H9 (cell line): ENCODE data around the gene BEND7. TPM values are rescaled to one million over a fixed set of nuclear protein-coding genes. Genes with fewer than 3 reads are reported as not detected.

Experiments
- DNase-seq: peaks from one replicate; pipeline ENCODE4 v3.0.0-alpha.2; 2017
- H2AFZ ChIP-seq: one replicate; pipeline ENCODE4 v1.6.1; 2013; ENCODE audit warnings: mild to moderate bottlenecking, low read length, control low read depth, moderate library complexity
- H2AK5ac ChIP-seq: 2 replicates; pipeline ENCODE4 v1.6.1; 2013; ENCODE audit warnings: low read length, control low read depth, mixed read lengths; ENCODE audit not compliant: insufficient read length
- H2BK120ac ChIP-seq: one replicate; pipeline ENCODE4 v1.6.1; 2013; ENCODE audit warnings: low read depth, mild to moderate bottlenecking, low read length, control low read depth, inconsistent platforms; ENCODE audit not compliant: poor library complexity, severe bottlenecking
- H2BK12ac ChIP-seq: 2 replicates; pipeline ENCODE4 v1.6.1; 2013; ENCODE audit warnings: low read length, control low read depth, mixed read lengths, low read depth; ENCODE audit not compliant: insufficient read length
- H2BK15ac ChIP-seq: 2 replicates; pipeline ENCODE4 v1.6.1; 2013; ENCODE audit warnings: low read depth, low read length, control low read depth
- H2BK20ac ChIP-seq: one replicate; pipeline ENCODE4 v1.6.1; 2013; ENCODE audit warnings: low read depth, mild to moderate bottlenecking, low read length, control low read depth, inconsistent platforms; ENCODE audit not compliant: poor library complexity, severe bottlenecking
- H2BK5ac ChIP-seq: 2 replicates; pipeline ENCODE4 v1.6.1; 2013; ENCODE audit warnings: low read length, control low read depth, mixed read lengths; ENCODE audit not compliant: insufficient read length
- H3K14ac ChIP-seq: 2 replicates; pipeline ENCODE4 v1.6.1; 2013; ENCODE audit warnings: low read length, control low read depth; ENCODE audit not compliant: insufficient read depth
- H3K18ac ChIP-seq: 2 replicates; pipeline ENCODE4 v1.6.1; 2013; ENCODE audit warnings: low read depth, mild to moderate bottlenecking, mixed read lengths, low read length, control low read depth; ENCODE audit not compliant: insufficient read length
- H3K23ac ChIP-seq: 2 replicates; pipeline ENCODE4 v1.6.1; 2013; ENCODE audit warnings: low read length, control low read depth, mixed read lengths, low read depth; ENCODE audit not compliant: insufficient read length
- H3K23me2 ChIP-seq: 2 replicates; pipeline ENCODE4 v1.6.1; 2013; ENCODE audit warnings: low read depth, mild to moderate bottlenecking, mixed read lengths, low read length, control low read depth; ENCODE audit not compliant: insufficient read length, poor library complexity, severe bottlenecking
- H3K27ac ChIP-seq: 2 replicates; pipeline ENCODE4 v1.5.1; 2013; ENCODE audit warnings: low read length, control low read depth, mixed read lengths, low read depth; ENCODE audit not compliant: insufficient read length
- H3K27me3 ChIP-seq: 2 replicates; pipeline ENCODE4 v1.6.1; 2013; ENCODE audit warnings: low read length, control low read depth, inconsistent platforms; ENCODE audit not compliant: insufficient read depth
- H3K4ac ChIP-seq: 2 replicates; pipeline ENCODE4 v1.6.1; 2013; ENCODE audit warnings: low read depth, mild to moderate bottlenecking, control low read depth, inconsistent platforms, low read length, moderate library complexity
- H3K4me1 ChIP-seq: 2 replicates; pipeline ENCODE4 v1.6.1; 2013; ENCODE audit warnings: low read length, control low read depth, inconsistent platforms; ENCODE audit not compliant: insufficient read depth
- H3K4me2 ChIP-seq: 2 replicates; pipeline ENCODE4 v1.6.1; 2013; ENCODE audit warnings: low read length, control low read depth, mixed read lengths; ENCODE audit not compliant: insufficient read length, insufficient read depth
- H3K56ac ChIP-seq: 2 replicates; pipeline ENCODE4 v1.6.1; 2013; ENCODE audit warnings: low read depth, mild to moderate bottlenecking, mixed read lengths, low read length, control low read depth; ENCODE audit not compliant: insufficient read length
- H3K79me1 ChIP-seq: 2 replicates; pipeline ENCODE4 v1.6.1; 2013; ENCODE audit warnings: low read depth, mild to moderate bottlenecking, moderate library complexity, low read length, control low read depth, inconsistent platforms; ENCODE audit not compliant: insufficient read depth, poor library complexity, severe bottlenecking
- H3K79me2 ChIP-seq: 2 replicates; pipeline ENCODE4 v1.6.1; 2013; ENCODE audit warnings: low read length, control low read depth, inconsistent platforms; ENCODE audit not compliant: insufficient read depth
- H3K9ac ChIP-seq: 2 replicates; pipeline ENCODE4 v1.6.1; 2013; ENCODE audit warnings: low read length, control low read depth, mixed read lengths; ENCODE audit not compliant: insufficient read length; ENCODE audit errors: extremely low read depth
- H3K9me3 ChIP-seq: one replicate; pipeline ENCODE4 v1.6.1; 2013; ENCODE audit warnings: low read depth, low read length, inconsistent platforms; ENCODE audit not compliant: control insufficient read depth
- H3T11ph ChIP-seq: one replicate; pipeline ENCODE4 v1.6.1; 2013; ENCODE audit warnings: mild to moderate bottlenecking, low read length, control low read depth, inconsistent platforms
- H4K20me1 ChIP-seq: one replicate; pipeline ENCODE4 v1.6.1; 2013; ENCODE audit not compliant: control insufficient read depth, insufficient read length, insufficient read depth
- H4K5ac ChIP-seq: 2 replicates; pipeline ENCODE4 v1.6.1; 2013; ENCODE audit warnings: low read depth, mild to moderate bottlenecking, mixed read lengths, low read length, control low read depth; ENCODE audit not compliant: insufficient read length
- H4K8ac ChIP-seq: replicated peaks from 2 replicates; pipeline ENCODE4 v1.6.1; 2013; ENCODE audit warnings: low read length, control low read depth, mixed read lengths, low read depth; ENCODE audit not compliant: insufficient read length
- H4K91ac ChIP-seq: 2 replicates; pipeline ENCODE4 v1.6.1; 2013; ENCODE audit warnings: low read depth, mild to moderate bottlenecking, moderate library complexity, mixed read lengths, low read length, control low read depth; ENCODE audit not compliant: insufficient read length
- H3K27ac Mint-ChIP-seq, 3 experiments: 2 replicates in 2 of 3; 3 replicates in 1 of 3; pipeline ENCODE4 v1.8.0; 2020 to 2021; ENCODE audit warnings: mixed read lengths in 3 of 3, mild to moderate bottlenecking in 1 of 3, moderate library complexity in 1 of 3
- H3K27me3 Mint-ChIP-seq: 2 replicates; pipeline ENCODE4 v1.8.0; 2021; ENCODE audit warnings: low read depth, mild to moderate bottlenecking, moderate library complexity, mixed read lengths
- H3K36me3 Mint-ChIP-seq, 3 experiments: 2 replicates in 2 of 3; 3 replicates in 1 of 3; pipeline ENCODE4 v1.8.0; 2020 to 2021; ENCODE audit warnings: low read depth in 3 of 3, mixed read lengths in 3 of 3; ENCODE audit not compliant: insufficient read depth in 1 of 3
- H3K4me1 Mint-ChIP-seq, 2 experiments: 2 replicates each; pipeline ENCODE4 v1.8.0; 2020; ENCODE audit warnings: mixed read lengths in 2 of 2
- H3K4me3 Mint-ChIP-seq, 2 experiments: 2 replicates in 1 of 2; 3 replicates in 1 of 2; pipeline ENCODE4 v1.8.0; 2020 to 2021; ENCODE audit warnings: mild to moderate bottlenecking in 2 of 2, mixed read lengths in 2 of 2, moderate library complexity in 1 of 2
- H3K9me3 Mint-ChIP-seq, 2 experiments: 2 replicates in 1 of 2; 3 replicates in 1 of 2; pipeline ENCODE4 v1.8.0; 2020; ENCODE audit warnings: mild to moderate bottlenecking in 2 of 2, mixed read lengths in 2 of 2, moderate library complexity in 1 of 2
- WGBS: extraction: QIAGEN DNeasy Blood & Tissue Kit; methylation state at CpG from one replicate; pipeline ENCODE4 v1.1.7; 2013; ENCODE audit warnings: missing lambda C conversion rate, low lambda C conversion rate, mixed read lengths; ENCODE audit not compliant: insufficient read length; ENCODE audit errors: extremely low coverage; 5-methylcytosine and 5-hydroxymethylcytosine counted together
- total RNA-seq: library from RNA; stranded (reverse); gene quantifications from 2 replicates; pipeline ENCODE4 v1.2.1, GENCODE V29; 2021
- TF ChIP-seq, protein P1 (sequence below): fragments of 200-600 bp; sonication (generic); conservative IDR thresholded peaks from 3 replicates; pipeline ENCODE4 v1.8.0; 2021; ENCODE audit warnings: antibody characterized with exemption, mild to moderate bottlenecking

The BEND7 gene
- total RNA-seq, 1 experiment from 2014 or later = 17.7 TPM

DNA sequence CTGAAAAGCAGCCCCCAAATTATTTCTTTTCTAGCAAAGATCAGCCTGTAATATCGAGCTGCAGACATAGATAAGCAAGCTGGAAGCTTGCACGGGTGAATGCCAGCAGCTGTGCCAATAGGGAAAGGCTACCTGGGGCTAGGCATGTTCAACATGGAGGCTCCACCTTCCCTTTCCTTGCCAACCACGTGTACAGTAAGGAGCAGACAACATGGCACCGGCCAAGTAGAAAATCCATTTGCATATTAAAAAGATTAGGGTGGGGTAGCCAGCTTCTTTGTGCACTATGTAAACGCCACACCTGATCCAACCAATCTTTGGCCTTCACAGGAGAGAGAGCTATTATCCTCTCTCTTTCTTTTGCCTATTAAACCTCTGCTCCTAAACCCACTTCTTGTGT is 124.0 kb downstream of the BEND7 start:
- Mint-ChIP-seq H3K27me3 (no peaks in the 10 kb centered on the region), H3K4me3 (no peak overlapping the region), H3K9me3 (peaks cover 10 to 13% of the 10 kb centered on the region in 2 experiments), H3K36me3 (peaks cover 7 to 21% (median 17%) of the 10 kb centered on the region in 3 experiments), H3K27ac (peak overlapping the region in 2 of 3 experiments; percentile 27 to 46; a peak in 3 of 7 replicates), H3K4me1 (peaks cover 22 to 31% of the 10 kb centered on the region in 2 experiments)
- H4K8ac ChIP-seq = no peak overlapping the region
- TF ChIP-seq, protein P1, sequence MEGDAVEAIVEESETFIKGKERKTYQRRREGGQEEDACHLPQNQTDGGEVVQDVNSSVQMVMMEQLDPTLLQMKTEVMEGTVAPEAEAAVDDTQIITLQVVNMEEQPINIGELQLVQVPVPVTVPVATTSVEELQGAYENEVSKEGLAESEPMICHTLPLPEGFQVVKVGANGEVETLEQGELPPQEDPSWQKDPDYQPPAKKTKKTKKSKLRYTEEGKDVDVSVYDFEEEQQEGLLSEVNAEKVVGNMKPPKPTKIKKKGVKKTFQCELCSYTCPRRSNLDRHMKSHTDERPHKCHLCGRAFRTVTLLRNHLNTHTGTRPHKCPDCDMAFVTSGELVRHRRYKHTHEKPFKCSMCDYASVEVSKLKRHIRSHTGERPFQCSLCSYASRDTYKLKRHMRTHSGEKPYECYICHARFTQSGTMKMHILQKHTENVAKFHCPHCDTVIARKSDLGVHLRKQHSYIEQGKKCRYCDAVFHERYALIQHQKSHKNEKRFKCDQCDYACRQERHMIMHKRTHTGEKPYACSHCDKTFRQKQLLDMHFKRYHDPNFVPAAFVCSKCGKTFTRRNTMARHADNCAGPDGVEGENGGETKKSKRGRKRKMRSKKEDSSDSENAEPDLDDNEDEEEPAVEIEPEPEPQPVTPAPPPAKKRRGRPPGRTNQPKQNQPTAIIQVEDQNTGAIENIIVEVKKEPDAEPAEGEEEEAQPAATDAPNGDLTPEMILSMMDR = no peak
- H4K20me1 ChIP-seq = no peaks in the 10 kb centered on the region
- no peaks in the 10 kb centered on the region for H3K27me3 ChIP-seq
- H3K79me2 ChIP-seq = no peaks in the 10 kb centered on the region
- H3K79me1 ChIP-seq = no peaks in the 10 kb centered on the region
- no peak overlapping the region for H2BK5ac ChIP-seq
- no peaks in the 10 kb centered on the region; the same call in 1 of the 2 replicates for H3K4me1 ChIP-seq
- no peaks in the 10 kb centered on the region for H3K23me2 ChIP-seq
- H3K9me3 ChIP-seq = peaks cover 6% of the 10 kb centered on the region
- H3K4me2 ChIP-seq = no peak overlapping the region
- H2AK5ac ChIP-seq = no peak overlapping the region
- H4K91ac ChIP-seq = no peak overlapping the region
- no peak for DNase-seq
- H3K4ac ChIP-seq = no peak overlapping the region
- H2BK20ac ChIP-seq = no peak overlapping the region
- H3K14ac ChIP-seq = no peak overlapping the region
- H3K23ac ChIP-seq = no peak overlapping the region
- no peak overlapping the region for H2BK12ac ChIP-seq
- WGBS = no CpG with 5 or more reads among the region's 5 CpGs
- no peak overlapping the region for H3K18ac ChIP-seq
- no peak overlapping the region for H2BK15ac ChIP-seq
- H2BK120ac ChIP-seq = no peak overlapping the region
- no peak overlapping the region for H3K27ac ChIP-seq
- H3T11ph ChIP-seq = no peak overlapping the region
- no peak overlapping the region for H3K9ac ChIP-seq
- no peak overlapping the region for H2AFZ ChIP-seq
- no peak overlapping the region for H4K5ac ChIP-seq
- no peak overlapping the region for H3K56ac ChIP-seq
